ENCODE results near the gene CXorf58. TPM values are rescaled to one million over a fixed set of nuclear protein-coding genes. Genes with fewer than 3 reads are reported as not detected.
"Not testable (repeated sequence)": the region's sequence is repeated elsewhere in the genome, so short reads cannot be mapped to it uniquely, and the experiment has no call there.

CXorf58 gene
- total and polyA plus RNA-seq, 4 donors, result 0.11 to 0.38 (median 0.28) TPM

DNA sequence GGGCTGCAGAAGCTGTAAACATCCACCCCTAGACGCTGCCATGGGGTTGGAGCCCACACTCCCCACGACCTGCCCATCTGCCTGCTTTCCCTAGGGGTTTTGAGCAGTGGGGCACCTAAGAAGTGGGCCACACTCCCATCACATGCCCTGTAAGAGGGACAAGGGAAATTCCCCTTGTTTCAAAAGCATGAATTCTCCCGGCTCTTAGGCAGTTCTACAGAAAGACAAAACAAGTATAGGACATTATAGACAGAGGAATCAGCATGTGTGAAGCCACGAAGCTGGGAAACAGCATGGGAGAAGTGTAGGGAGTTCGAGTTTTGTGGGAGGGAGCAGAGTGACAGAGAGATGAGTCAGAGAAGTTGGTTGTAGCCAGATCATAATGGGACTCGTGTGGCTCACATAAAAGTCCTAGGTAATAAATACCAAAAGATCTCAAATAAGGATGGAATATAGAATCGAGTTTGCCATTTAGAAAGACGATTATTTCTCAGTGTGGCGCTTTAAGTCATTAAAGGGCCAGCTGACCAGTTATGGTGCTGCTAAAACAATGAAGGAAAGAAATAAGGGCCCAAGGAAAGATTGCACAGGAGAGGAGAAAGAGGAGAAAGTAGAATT lies 24.0 kb upstream of the CXorf58 start:
- DNase-seq (ENCODE audit: low read depth in 4 of 6, low spot score in 6 of 6), result no peak
- Histone ChIP-seq H3K4me1 (ENCODE audit: control insufficient read depth, insufficient read depth, low read length) (peaks cover 8% of the 10 kb centered on the region), H3K9me3 (ENCODE audit: control insufficient read depth, insufficient read depth, low read length) (no peaks in the 10 kb centered on the region), H3K4me3 (ENCODE audit: low read depth, low read length) (no peak overlapping the region), H3K27ac (ENCODE audit: low read depth, low read length) (no peak overlapping the region), H3K36me3 (ENCODE audit: control insufficient read depth, insufficient read depth, low read length) (no peaks in the 10 kb centered on the region), H3K27me3 (ENCODE audit: control insufficient read depth, insufficient read depth, low read length) (peaks cover 10% of the 10 kb centered on the region)
- 44% methylated on average over 7 of the region's 9 CpGs for WGBS (ENCODE audit: insufficient coverage)

DNA sequence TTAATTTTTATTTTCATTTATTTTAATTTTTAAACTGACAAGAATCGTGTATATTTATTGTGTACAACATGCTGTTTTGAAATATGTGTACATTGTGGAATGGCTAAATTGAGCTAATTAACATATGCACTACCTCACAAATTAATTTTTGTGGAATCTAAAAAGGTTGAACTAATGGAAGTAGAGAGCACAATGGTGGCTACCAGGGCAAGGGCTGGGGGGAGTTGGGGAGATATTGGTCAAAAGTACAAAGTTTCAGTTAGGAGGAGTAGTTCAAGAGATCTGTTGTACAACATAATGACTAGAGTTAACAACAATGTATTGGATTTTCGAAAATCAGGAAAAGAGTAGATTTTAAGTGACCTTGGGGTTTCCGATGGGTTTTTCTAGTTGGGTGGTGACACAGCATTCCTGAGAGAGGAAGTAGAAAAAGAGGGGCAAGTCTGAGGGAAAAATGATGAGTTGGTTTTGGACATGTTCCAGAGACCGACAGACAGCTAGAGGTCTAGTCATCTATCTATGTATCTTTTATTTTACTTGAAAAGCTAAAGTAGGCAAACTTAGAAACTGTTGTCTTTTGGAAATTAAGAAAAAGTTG lies 23.3 kb upstream of the CXorf58 start:
- Histone ChIP-seq H3K4me1 (ENCODE audit: control insufficient read depth, insufficient read depth, low read length) (peaks cover 8% of the 10 kb centered on the region), H3K4me3 (ENCODE audit: low read depth, low read length) (no peak overlapping the region), H3K27me3 (ENCODE audit: control insufficient read depth, insufficient read depth, low read length) (peaks cover 9% of the 10 kb centered on the region), H3K9me3 (ENCODE audit: control insufficient read depth, insufficient read depth, low read length) (no peaks in the 10 kb centered on the region), H3K36me3 (ENCODE audit: control insufficient read depth, insufficient read depth, low read length) (no peaks in the 10 kb centered on the region), H3K27ac (ENCODE audit: low read depth, low read length) (no peak overlapping the region)
- whole genome bisulfite sequencing (ENCODE audit: insufficient coverage), result 100% methylated on average over 1 of the region's 4 CpGs
- DNase-seq (ENCODE audit: low read depth in 4 of 6, low spot score in 6 of 6), result no peak

DNA sequence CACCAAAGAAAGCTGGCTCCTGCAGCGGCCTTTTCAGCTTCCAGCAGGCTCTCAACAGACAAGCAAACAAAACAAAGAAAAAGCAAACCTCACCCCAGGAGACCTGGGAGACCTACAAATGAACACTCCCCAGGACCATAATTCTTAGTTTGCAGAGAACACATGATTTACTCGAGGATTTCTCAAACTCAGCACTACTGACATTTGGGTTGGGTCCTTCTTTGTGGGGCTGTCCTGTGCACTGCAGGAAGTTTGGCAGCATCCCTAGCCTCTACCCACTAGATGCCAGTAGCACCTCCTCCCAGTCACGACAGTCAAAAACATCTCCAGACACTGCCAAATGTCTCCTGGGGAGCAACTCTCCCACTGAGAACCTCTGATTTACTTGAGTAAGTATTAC lies 22.0 kb upstream of the CXorf58 start:
- H3K27me3 ChIP-seq (ENCODE audit: control insufficient read depth, insufficient read depth, low read length), result peaks cover 9% of the 10 kb centered on the region
- H3K4me1 ChIP-seq (ENCODE audit: control insufficient read depth, insufficient read depth, low read length), result peaks cover 8% of the 10 kb centered on the region
- no peaks in the 10 kb centered on the region for H3K9me3 ChIP-seq (ENCODE audit: control insufficient read depth, insufficient read depth, low read length)
- H3K4me3 ChIP-seq (ENCODE audit: low read depth, low read length), result no peak overlapping the region
- peak in 1 of 6 donors; percentile 45 for DNase-seq (ENCODE audit: low read depth in 4 of 6, low spot score in 6 of 6)
- WGBS (ENCODE audit: insufficient coverage), result 21% methylated on average over 3 of the region's 3 CpGs
- H3K36me3 ChIP-seq (ENCODE audit: control insufficient read depth, insufficient read depth, low read length), result no peaks in the 10 kb centered on the region
- H3K27ac ChIP-seq (ENCODE audit: low read depth, low read length), result peak overlapping the region; percentile 6

DNA sequence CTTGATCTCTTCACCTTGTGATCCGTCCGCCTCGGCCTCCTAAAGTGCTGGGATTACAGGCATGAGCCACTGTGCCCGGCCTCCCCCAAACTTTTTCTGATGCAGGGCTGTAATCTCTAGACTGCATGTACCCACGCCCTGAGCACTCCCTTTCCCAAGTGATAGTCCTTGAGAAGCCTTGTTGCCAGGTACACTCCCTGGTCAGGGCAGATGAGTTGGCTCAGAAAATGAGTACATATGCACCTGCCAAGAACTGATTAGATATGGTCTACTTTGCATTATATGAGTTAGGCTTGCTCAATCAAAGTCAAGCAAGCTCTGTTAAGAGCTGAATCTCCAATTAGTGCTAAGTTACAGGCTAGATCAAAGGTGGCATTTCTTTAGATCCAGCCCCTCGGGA lies 20.4 kb upstream of the CXorf58 start:
- Histone ChIP-seq H3K9me3 (ENCODE audit: control insufficient read depth, insufficient read depth, low read length) (no peaks in the 10 kb centered on the region), H3K27me3 (ENCODE audit: control insufficient read depth, insufficient read depth, low read length) (peaks cover 11% of the 10 kb centered on the region), H3K36me3 (ENCODE audit: control insufficient read depth, insufficient read depth, low read length) (no peaks in the 10 kb centered on the region), H3K27ac (ENCODE audit: low read depth, low read length) (no peak overlapping the region), H3K4me3 (ENCODE audit: low read depth, low read length) (no peak overlapping the region), H3K4me1 (ENCODE audit: control insufficient read depth, insufficient read depth, low read length) (peaks cover 8% of the 10 kb centered on the region)
- 92% methylated on average over 4 of the region's 6 CpGs for WGBS (ENCODE audit: insufficient coverage)
- no peak for DNase-seq (ENCODE audit: low read depth in 4 of 6, low spot score in 6 of 6)

DNA sequence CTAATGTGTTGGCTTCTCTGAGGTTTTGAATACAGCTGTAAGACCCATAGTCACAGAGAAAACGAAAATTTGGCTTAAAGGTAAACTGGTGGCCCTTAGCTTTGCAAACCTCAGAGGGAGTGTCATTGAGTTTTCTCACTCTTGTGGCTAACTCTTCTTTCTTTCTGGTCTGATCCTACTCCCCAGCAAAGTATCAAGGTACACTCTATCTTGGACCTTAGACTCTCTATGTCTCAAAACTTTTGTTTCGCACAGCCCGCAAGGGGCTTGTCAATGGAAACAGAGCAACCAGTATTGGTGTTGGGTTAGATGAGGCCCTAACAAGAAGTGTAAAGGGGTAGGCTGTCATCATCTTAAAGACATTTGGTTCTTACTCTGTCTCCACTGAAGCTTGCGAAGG lies 19.9 kb upstream of the CXorf58 start:
- Histone ChIP-seq H3K27me3 (ENCODE audit: control insufficient read depth, insufficient read depth, low read length) (peaks cover 11% of the 10 kb centered on the region), H3K9me3 (ENCODE audit: control insufficient read depth, insufficient read depth, low read length) (no peaks in the 10 kb centered on the region), H3K27ac (ENCODE audit: low read depth, low read length) (no peak overlapping the region), H3K4me1 (ENCODE audit: control insufficient read depth, insufficient read depth, low read length) (peaks cover 8% of the 10 kb centered on the region), H3K36me3 (ENCODE audit: control insufficient read depth, insufficient read depth, low read length) (peaks cover under 1% of the 10 kb centered on the region), H3K4me3 (ENCODE audit: low read depth, low read length) (no peak overlapping the region)
- 20% methylated on average over 1 of the region's 4 CpGs for WGBS (ENCODE audit: insufficient coverage)
- no peak for DNase-seq (ENCODE audit: low read depth in 4 of 6, low spot score in 6 of 6)

DNA sequence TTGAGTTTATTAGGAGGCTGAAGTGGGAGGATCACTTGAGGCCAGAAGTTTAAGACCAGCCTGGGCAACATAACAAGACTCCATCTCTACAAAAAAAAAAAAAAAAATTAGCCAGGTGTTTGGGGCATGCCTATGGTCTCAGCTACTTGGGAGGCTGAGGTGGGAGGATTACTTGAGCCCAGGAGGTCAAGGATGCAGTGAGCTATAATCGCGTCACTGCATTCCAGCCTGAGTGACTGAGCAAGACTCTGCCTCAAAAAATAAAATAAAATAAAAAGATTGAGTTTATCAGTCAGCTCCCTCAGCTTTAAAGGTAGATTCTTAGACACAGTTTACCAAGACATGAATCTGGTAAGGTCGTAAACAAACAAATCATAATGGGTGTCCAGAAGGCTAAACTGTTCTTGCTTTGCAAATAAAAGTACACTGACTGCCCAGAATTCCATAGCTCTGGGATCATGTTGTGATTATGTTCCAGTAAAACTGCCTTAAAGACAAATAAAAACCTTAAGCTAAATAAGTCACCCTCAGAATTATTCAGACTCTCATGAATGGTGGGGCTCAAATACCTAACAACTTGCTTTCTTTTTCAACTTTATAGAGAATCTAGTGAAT lies 18.8 kb upstream of the CXorf58 start:
- WGBS (ENCODE audit: insufficient coverage), result no CpG with 5 or more reads among the region's 3 CpGs
- no peak overlapping the region for H3K27ac ChIP-seq (ENCODE audit: low read depth, low read length)
- no peak for DNase-seq (ENCODE audit: low read depth in 4 of 6, low spot score in 6 of 6)
- H3K27me3 ChIP-seq (ENCODE audit: control insufficient read depth, insufficient read depth, low read length), result peaks cover 5% of the 10 kb centered on the region
- H3K4me3 ChIP-seq (ENCODE audit: low read depth, low read length), result no peak overlapping the region
- H3K36me3 ChIP-seq (ENCODE audit: control insufficient read depth, insufficient read depth, low read length), result peaks cover 3% of the 10 kb centered on the region
- H3K9me3 ChIP-seq (ENCODE audit: control insufficient read depth, insufficient read depth, low read length), result no peaks in the 10 kb centered on the region
- H3K4me1 ChIP-seq (ENCODE audit: control insufficient read depth, insufficient read depth, low read length), result no peaks in the 10 kb centered on the region

DNA sequence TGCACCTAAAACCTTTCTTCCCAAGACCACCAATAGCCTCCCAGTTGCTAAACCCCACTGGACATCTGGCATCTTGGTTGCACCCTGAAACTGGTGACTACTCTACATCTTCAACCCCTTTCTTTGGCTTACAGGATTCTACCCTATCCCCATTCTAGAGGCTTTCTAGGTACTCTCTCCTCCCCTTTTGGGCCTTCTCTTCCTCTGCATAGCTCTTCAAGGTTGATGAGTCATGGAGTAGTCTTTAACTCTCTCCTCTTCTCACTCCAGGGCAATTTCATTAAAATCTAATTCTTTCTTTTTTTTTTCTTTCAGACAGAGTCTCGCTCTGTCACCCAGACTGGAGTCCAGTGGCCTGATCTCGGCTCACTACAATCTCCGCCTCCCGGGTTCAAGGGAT lies 16.9 kb upstream of the CXorf58 start:
- Histone ChIP-seq H3K27ac (ENCODE audit: low read depth, low read length) (no peak overlapping the region), H3K4me3 (ENCODE audit: low read depth, low read length) (no peak overlapping the region), H3K27me3 (ENCODE audit: control insufficient read depth, insufficient read depth, low read length) (peaks cover 2% of the 10 kb centered on the region), H3K36me3 (ENCODE audit: control insufficient read depth, insufficient read depth, low read length) (peaks cover 3% of the 10 kb centered on the region), H3K4me1 (ENCODE audit: control insufficient read depth, insufficient read depth, low read length) (no peaks in the 10 kb centered on the region), H3K9me3 (ENCODE audit: control insufficient read depth, insufficient read depth, low read length) (no peaks in the 10 kb centered on the region)
- no peak for DNase-seq (ENCODE audit: low read depth in 4 of 6, low spot score in 6 of 6)
- WGBS (ENCODE audit: insufficient coverage), result 89% methylated on average over 4 of the region's 4 CpGs

DNA sequence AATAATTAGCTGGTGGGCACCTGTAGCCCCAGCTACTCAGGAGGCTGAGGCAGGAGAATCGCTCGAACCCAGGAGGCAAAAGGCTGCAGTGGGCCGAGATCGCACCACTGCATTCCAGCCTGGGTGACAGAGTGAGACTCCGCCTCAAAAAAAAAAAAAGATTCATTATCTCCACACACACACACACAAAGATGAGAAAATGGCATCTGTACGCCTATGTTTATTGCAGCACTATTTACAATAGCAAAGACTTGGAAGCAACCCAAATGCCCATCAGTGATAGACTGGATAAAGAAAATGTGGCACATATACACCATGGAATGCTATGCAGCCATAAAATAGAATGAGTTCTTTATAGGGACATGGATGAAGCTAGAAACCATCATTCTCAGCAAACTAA lies 12.8 kb upstream of the CXorf58 start:
- not testable (repeated sequence) for DNase-seq (ENCODE audit: low read depth in 4 of 6, low spot score in 6 of 6); H3K36me3 ChIP-seq (ENCODE audit: control insufficient read depth, insufficient read depth, low read length); H3K27ac ChIP-seq (ENCODE audit: low read depth, low read length); H3K4me1 ChIP-seq (ENCODE audit: control insufficient read depth, insufficient read depth, low read length); H3K4me3 ChIP-seq (ENCODE audit: low read depth, low read length); H3K9me3 ChIP-seq (ENCODE audit: control insufficient read depth, insufficient read depth, low read length); H3K27me3 ChIP-seq (ENCODE audit: control insufficient read depth, insufficient read depth, low read length)
- 96% methylated on average over 5 of the region's 6 CpGs for WGBS (ENCODE audit: insufficient coverage)

DNA sequence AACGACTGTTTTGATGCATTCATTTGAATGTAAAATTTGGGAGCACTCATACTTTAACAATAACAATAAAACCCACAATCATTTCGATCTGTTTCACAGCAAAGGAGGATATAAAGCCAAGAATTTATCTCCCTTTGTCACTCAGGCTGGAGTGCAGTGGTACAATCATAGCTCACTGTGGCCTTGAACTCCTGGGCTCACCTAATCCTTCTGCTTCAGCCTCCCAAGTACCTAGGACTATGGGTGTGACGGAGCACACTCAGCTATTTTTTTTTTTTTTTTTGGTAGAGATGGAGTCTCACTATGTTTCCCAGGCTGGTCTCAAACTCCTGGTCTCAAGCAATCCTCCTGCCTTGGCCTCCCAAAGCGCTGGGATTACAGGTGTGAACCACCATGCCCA lies 11.3 kb upstream of the CXorf58 start:
- not testable (repeated sequence) for H3K27me3 ChIP-seq (ENCODE audit: control insufficient read depth, insufficient read depth, low read length); H3K9me3 ChIP-seq (ENCODE audit: control insufficient read depth, insufficient read depth, low read length); H3K4me1 ChIP-seq (ENCODE audit: control insufficient read depth, insufficient read depth, low read length); H3K36me3 ChIP-seq (ENCODE audit: control insufficient read depth, insufficient read depth, low read length); H3K27ac ChIP-seq (ENCODE audit: low read depth, low read length); DNase-seq (ENCODE audit: low read depth in 4 of 6, low spot score in 6 of 6); H3K4me3 ChIP-seq (ENCODE audit: low read depth, low read length)
- 83% methylated on average over 3 of the region's 4 CpGs for WGBS (ENCODE audit: insufficient coverage)

DNA sequence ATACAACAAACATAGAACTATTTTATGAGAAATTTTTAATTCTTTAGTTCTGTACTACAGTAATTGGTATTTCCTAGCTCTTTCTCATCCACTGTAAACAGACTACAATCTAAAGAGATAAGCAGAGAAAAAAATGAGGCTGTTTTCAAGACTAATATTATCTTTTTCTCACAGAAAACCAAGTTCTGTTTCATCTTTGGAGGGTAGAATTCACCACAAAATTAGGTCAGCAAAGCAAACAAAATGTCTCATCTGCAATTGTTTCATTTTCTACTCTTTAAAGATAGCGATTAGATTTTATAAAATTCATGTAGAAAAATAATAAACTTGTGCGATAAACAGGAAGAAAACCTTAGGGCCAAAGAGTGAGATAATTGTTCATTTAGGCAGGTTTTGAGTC lies 10.8 kb upstream of the CXorf58 start:
- no peak for DNase-seq (ENCODE audit: low read depth in 4 of 6, low spot score in 6 of 6)
- H3K27me3 ChIP-seq (ENCODE audit: control insufficient read depth, insufficient read depth, low read length), result peaks cover 5% of the 10 kb centered on the region
- no peaks in the 10 kb centered on the region for H3K9me3 ChIP-seq (ENCODE audit: control insufficient read depth, insufficient read depth, low read length)
- H3K36me3 ChIP-seq (ENCODE audit: control insufficient read depth, insufficient read depth, low read length), result peaks cover 3% of the 10 kb centered on the region
- H3K27ac ChIP-seq (ENCODE audit: low read depth, low read length), result no peak overlapping the region
- H3K4me1 ChIP-seq (ENCODE audit: control insufficient read depth, insufficient read depth, low read length), result peaks cover 3% of the 10 kb centered on the region
- WGBS (ENCODE audit: insufficient coverage), result 100% methylated on average over 1 of the region's 2 CpGs
- H3K4me3 ChIP-seq (ENCODE audit: low read depth, low read length), result no peak overlapping the region

All from spinal cord (tissue), 10 donors.